DMS53 treated with DMSO at 0.1 percent for 48 hours (cell line): ENCODE results near the gene RTN4RL1.

Experiments used
- DNase-seq: peaks from one replicate; lab custom pipeline; 2025; ENCODE audit not compliant: unreplicated experiment; lab: John Stamatoyannopoulos, UW

The RTN4RL1 gene

GRCh38 chr17:1978396-1978949 is 46.7 kb downstream of the RTN4RL1 start:
- DNase-seq: no peak

GRCh38 chr17:1977583-1978395 is 47.3 kb downstream of the RTN4RL1 start:
- DNase-seq: peak; percentile 17

GRCh38 chr17:1976683-1977064 is 48.5 kb downstream of the RTN4RL1 start:
- no peak for DNase-seq

- no peak for DNase-seq
Measured at GRCh38 chr17:1976000-1976682, 49.0 kb downstream of the RTN4RL1 start.

DNA sequence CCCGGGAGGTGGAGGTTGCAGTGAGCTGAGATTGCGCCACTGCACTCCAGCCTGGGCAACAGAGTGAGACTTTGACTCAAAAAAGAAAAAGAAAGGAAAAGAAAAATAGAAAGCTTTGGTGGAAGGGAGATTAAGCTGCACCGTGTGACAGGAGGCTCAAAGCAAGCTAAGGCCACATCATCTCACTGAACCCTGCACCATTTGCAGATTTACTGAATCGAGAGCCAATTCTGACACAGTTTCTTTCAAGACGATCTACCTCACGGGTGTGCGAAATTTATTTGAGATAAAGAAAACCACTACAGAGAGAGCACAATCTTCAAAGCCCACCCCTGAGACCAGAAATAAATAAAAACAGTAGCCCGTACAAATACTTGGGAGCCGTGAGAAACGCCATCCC is 49.6 kb downstream of the RTN4RL1 start:
- DNase-seq: no peak

DNA sequence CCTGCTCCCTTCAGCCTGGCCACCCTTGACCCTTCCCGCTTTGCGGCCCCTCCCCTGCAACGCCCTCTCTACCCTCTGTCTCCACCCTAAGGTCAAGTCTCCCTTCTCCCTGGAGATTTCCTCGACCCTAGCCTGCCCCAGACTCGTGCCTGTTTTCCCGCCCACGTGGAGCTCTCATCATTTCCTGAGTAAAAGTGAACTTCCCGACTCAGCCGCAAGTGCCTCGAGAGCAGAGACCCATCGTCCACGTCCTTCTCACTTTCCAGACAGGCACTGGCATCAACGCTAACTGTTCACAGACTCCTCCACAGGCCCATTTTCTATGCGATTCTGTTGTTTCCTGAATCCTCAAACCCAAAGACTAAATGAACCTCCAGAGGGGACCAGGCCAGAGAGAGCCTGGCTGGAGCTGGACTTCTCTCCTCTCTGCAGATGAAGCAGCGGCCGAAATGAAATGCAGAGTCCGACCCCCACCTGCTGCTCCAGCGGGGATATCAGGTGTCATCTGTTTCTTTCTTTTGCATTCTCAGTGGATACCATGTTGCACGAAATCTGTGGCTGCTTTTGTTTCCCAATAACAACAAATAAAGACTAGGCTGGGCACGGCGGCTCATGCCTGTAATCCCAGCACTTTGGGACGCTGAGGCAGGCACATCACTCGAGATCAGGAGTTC is 52.5 kb downstream of the RTN4RL1 start:
- no peak for DNase-seq

DNA sequence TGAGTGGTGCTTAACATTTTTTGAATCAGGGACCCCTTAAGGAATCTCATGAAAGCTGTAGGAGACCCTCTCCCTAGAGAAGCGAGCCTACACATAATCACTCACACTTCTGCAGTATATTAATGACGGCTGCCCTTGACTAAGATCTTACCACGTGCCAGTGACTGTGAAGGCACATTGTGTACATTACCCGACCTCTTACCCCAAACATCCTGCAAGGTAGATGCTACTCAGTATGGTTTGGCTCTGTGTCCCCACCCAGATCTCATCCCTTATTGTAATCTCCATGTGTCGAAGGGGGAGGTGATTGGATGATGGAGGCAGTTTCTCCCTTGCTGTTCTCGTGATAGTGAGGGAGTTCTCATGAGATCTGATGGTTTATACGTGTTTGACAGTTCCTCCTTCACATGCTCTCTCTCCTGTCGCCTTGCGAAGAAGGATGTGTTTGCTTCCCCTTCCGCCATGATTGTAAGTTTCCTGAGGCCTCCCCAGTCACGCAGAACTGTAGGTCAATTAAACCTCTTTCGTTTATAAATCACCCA is 54.2 kb downstream of the RTN4RL1 start:
- no peak for DNase-seq

DNA sequence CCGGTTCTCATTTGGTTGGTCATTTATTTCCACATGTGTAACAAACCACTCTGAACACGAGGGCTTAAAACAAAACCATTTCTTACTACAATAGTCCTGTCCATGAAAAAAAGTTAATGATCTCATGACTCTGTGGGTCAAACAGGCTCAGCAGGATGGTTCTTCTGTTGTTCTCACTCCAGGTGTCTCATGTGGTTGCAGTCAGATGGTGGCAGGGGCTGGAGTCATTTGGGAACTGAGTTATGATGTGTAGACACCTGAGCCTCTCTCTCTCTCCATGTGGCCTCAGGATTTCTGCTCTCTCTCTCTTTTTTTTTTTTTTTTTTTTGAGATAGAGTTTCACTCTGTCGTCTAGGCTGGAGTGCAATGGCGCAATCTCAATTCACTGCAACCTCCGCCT is 55.4 kb downstream of the RTN4RL1 start:
- no peak for DNase-seq

- DNase-seq: no peak
Measured at GRCh38 chr17:1967213-1967612, 57.9 kb downstream of the RTN4RL1 start.

DNA sequence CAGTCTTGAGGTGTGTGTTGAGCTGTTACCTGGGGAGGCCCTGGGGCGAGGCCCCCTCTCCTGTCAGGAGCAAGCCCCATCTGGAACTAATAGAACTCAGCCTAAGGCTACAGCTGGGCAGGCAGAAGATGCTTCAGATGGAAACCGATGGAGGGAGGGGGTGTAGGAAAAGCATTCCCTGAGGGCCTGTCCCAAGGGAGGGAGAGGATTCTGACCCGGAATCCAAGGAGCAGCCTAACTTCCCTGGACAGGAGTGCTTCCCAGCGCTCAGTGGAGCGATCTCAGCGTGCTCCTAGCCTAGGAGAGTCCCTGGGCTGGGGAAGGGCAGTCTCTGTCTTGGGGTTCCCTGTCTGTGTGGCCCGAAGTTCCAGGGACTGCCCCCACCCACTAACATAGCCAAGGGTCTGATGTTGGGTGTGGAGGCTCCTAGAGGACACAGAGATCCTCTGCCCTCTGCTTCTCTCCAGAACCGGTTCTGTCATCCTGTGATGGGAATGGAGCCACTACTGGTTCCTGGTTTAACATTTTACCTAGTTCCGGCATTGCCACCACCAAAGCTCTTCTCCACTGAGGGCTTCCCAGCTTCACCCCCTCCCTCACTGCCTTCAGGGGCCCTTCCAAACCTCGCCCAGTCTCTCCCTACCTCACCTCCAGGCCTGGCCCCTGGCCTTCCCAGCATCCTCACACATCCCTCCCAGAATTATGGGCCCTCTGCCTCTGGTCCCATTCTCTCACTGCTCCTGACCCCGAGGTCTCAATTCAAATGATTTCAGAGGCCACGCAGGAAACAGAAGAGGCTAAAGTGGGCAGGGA is 58.7 kb downstream of the RTN4RL1 start:
- DNase-seq: no peak

DNA sequence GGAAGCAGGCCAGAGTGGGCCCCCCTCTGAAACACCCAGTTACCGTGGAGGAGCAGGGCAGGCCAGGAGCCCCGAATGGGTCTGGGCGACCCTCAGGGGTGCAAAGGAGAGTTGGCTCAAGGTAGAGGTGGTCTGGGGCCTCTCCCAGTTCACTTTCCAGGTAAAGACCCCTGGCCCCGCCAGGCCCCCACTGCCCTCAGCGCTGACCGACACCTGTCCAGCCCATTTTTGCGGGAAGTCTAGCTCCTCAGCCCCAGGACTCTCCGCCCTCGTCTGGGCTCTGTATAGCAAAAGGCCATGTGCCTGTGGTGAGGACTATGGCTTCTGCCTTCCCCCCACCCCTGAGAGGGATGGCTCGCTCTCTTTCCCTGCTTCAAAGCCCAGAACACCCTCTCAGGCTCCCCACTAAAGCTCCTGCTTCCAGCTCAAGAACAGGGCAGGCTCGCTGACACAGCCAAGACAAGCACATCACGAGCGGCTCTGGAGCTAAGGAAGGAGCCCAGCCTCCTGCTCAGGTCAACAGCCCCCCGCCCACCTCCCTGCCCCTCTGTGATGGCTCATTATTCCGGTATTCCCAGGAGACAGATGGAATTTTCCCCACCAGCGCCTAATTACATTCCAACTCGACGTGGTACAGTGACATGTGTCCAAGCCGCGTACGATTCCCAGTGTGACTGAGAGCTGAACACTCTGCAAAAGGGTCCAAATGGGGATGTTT is 59.4 kb downstream of the RTN4RL1 start:
- DNase-seq: no peak

- no peak for DNase-seq
Measured at GRCh38 chr17:1963250-1963649, 61.9 kb downstream of the RTN4RL1 start.

GRCh38 chr17:1961189-1961588 is 63.9 kb downstream of the RTN4RL1 start:
- no peak for DNase-seq

GRCh38 chr17:1960545-1960912 is 64.6 kb downstream of the RTN4RL1 start:
- DNase-seq: no peak

DNA sequence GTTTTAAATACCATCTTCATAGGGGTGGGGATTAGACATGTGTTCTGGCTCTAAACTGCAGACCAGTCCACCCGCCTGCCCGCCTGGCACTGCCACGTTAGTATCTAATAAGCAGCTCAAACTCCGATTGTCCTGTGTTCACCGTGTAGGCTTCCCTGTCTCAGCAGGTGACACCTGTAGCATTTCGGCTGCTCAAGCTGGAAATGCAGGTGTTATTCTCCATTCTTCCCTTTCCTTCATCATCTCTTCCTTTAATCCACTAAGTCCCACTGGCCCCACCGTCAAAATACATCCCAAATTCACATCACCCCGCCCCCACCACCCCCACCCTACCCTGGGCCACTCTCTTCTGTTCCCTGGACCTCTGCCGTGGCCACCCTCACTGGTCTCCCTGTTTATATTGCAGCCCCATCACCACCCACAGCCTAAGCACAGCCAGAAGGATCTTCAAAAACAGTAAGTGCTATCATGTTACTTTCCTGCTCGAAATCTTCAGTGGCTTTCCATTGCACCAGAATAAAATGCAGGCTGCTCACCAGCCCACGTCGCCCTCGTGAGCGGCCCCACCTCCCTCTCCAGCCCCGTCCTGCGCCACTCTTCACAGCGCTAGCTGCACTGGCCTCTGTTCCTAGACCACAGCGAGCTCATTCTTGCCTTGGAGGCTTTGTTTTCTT is 65.1 kb downstream of the RTN4RL1 start:
- no peak for DNase-seq

DNA sequence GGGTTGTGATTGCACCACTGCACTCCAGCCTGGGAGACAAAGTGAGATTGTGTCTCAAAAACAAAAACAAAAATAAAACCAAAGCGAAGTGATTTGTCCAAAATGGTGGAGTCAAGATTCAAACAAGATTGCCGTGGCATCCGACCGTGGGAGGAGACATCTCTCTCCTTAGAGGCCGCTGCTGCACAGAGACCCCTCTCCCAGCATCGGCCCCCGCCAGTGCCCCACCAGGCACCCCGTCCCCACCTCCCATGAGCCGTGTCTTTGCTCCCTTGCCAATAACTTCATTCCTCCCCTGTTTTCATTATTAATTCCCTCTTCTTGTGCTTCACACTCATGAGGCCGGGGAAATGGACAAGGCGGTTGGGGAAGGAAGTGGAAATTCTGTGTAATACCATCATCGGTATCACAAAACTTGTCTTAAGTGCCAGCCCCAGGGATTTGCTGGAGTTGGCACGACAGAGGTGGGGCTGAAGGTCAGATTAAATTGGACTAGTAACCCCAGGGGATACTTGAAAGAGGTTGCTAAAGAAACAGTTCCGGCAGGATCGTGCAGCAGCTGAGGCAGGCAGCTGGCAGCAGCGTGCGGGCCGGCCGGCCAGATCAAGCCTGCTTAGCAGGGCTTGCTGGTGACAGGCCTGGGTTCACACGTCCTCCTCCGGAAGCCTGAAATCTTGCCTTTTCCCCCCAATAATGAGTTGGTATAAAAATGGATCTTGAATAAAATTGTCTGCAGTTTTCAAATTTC is 66.8 kb downstream of the RTN4RL1 start:
- no peak for DNase-seq

DNA sequence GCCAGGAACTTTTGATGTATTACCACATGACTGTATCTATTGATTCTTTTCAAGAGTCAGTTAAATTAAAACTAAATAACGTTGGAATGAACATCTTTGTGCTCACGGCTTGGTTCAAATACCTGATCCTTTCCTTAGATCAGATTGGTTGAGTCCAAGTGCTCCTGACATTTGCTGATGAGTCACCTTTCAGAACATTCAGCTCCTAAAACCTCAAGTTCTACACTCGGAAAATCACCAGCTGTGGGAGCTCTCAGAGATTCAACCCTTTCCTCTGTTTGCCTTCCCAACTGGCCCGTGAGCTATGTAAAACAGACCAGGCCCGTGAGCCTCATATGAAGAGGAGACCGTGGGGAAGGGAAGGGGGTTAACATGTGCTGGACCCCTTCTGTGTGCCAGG is 68.1 kb downstream of the RTN4RL1 start:
- DNase-seq: no peak

DNA sequence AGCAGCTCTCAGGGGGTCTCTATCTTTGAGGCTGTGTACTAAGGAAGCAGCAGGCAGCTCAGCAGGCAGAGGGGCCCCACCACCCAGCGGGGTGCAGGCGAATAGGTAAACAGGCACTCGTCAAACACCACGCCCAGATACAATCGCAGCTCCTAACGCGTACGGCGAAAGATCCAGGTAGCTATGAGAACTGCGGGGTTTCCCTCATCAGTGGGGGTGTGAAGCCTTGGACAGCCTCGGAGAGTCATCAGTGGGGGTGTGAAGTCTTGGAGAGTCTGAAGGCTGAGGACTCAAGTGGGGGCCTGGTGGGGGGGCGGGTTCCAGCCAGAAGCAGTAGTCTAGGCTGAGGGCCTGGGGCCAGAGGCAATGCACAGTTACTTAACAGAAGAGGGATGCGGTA is 69.0 kb downstream of the RTN4RL1 start:
- no peak for DNase-seq

- no peak for DNase-seq
Measured at GRCh38 chr17:1953831-1954230, 71.3 kb downstream of the RTN4RL1 start.
